Measurements from ENCODE around the gene NOS1AP. TPM values are rescaled to one million over a fixed set of nuclear protein-coding genes. Genes with fewer than 3 reads are reported as not detected.

NOS1AP gene
- polyA plus RNA-seq, 4 donors: 0.89 to 2.1 (median 1.7) TPM

DNA sequence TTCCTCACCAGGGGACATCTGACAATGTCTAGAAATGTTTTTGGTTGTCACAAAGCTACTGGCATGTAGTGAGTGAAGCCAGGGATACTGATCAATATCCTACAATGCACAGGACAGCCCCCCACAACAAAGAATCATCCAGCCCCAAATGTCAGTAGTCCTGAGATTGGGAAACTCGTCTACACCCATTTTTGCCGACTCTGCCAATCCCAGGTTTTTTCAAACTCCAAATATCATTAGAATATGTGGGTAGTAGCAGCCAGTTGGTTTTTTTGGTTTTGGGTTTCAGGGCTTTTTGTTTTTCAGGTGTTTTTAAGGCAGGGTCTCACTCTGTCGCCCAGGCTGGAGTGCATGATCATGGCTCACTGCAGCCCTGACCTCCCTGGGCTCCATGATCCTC, 301.2 kb downstream of the NOS1AP start:
- Histone ChIP-seq H3K36me3 (ENCODE audit: control insufficient read depth in 3 of 3, insufficient read depth in 2 of 3, low read depth in 1 of 3, low read length in 3 of 3) (peaks cover 0 to 51% (median 4%) of the 10 kb centered on the region in 3 donors), H3K27ac (ENCODE audit: low read depth in 1 of 3, low read length in 2 of 3) (no peak overlapping the region), H3K27me3 (ENCODE audit: control insufficient read depth in 3 of 3, insufficient read depth in 3 of 3, low read length in 3 of 3) (no peaks in the 10 kb centered on the region), H3K9me3 (ENCODE audit: control insufficient read depth in 2 of 2, insufficient read depth in 1 of 2, low read depth in 1 of 2, low read length in 1 of 2) (no peaks in the 10 kb centered on the region), H3K4me3 (ENCODE audit: low read depth in 1 of 3, low read length in 3 of 3) (no peak overlapping the region), H3K4me1 (ENCODE audit: control insufficient read depth in 3 of 3, insufficient read depth in 2 of 3, low read depth in 1 of 3, low read length in 2 of 3) (peaks cover 0 to 17% (median 6%) of the 10 kb centered on the region in 3 donors)
- FAIRE-seq (no peak), DNase-seq (no peak)
- WGBS, 3 donors: 88 to 99% (median 90%) methylated on average over 3 of the region's 3 CpGs

DNA sequence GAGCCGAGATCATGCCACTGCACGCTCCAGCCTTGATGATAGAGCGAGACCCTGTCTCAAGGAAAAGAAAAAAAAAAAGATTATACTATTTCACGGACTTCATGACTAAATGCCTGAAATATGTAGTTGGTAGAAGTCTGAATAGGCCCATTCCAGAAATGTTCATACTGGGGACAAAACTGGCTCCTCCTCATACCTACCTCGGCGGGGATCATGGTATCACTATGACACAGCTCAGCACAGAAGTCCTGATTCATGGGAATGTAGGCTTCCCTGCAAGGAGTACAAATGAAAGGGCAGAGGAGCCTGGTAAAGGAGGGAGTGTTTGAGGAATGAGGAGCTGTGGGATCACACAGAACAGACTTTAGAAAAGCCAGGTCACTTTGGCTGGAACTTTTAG, 302.1 kb downstream of the NOS1AP start:
- WGBS, 3 donors: 80 to 88% (median 80%) methylated on average over 6 of the region's 6 CpGs
- Histone ChIP-seq H3K36me3 (ENCODE audit: control insufficient read depth in 3 of 3, insufficient read depth in 2 of 3, low read depth in 1 of 3, low read length in 3 of 3) (peaks cover 0 to 51% (median 4%) of the 10 kb centered on the region in 3 donors), H3K27ac (ENCODE audit: low read depth in 1 of 3, low read length in 2 of 3) (no peak overlapping the region), H3K27me3 (ENCODE audit: control insufficient read depth in 3 of 3, insufficient read depth in 3 of 3, low read length in 3 of 3) (no peaks in the 10 kb centered on the region), H3K4me3 (ENCODE audit: low read depth in 1 of 3, low read length in 3 of 3) (no peak overlapping the region), H3K9me3 (ENCODE audit: control insufficient read depth in 2 of 2, insufficient read depth in 1 of 2, low read depth in 1 of 2, low read length in 1 of 2) (no peaks in the 10 kb centered on the region), H3K4me1 (ENCODE audit: control insufficient read depth in 3 of 3, insufficient read depth in 2 of 3, low read depth in 1 of 3, low read length in 2 of 3) (peaks cover 0 to 12% (median 6%) of the 10 kb centered on the region in 3 donors)
- DNase-seq (no peak), FAIRE-seq (no peak)

DNA sequence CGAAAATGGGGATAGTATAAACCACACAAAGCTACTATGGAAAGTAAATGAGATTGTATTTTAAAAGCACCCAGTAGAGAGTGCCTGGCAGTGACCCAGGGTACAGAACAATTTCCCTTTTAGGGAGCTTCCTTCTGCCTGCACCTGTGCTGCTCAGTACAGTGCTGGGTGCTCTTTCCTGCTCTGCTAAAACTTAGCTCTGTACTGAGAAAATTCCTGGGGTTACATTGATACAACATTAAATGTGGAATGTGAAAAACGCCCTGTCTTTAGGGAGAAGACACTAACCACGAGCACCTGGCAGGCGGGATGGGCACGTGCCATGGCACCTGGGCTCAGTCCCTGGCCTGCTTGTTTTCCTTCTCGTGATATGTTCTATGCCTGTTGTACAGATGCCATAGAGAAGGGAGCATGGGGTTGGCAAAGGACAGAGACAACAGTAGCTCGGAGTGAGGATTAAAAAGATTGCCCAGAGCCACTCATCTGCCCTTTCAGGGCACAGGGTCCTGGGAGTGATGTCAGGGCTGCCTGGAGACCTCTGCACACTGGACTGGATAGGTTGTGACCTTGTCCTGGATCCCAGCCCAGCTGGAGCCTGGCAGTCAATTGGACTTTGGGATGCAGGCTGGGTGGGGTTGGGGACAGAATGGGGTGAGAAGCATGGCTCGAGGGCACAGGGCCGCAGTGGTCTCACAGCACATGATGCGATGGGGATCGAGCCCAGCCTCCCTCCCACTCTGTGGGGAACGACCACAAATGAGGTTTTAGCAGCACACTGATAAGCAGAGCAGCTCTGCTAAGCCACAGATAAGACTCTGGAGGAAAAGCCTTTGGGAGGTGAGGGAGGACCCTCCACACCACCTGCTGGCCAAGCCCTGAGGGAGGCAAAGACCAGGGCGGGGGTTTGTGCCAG, 302.9 kb downstream of the NOS1AP start:
- DNase-seq: peak in 1 of 2 donors; percentile 70
- WGBS, 3 donors: 12 to 46% (median 24%) methylated on average over 13 of the region's 13 CpGs

DNA sequence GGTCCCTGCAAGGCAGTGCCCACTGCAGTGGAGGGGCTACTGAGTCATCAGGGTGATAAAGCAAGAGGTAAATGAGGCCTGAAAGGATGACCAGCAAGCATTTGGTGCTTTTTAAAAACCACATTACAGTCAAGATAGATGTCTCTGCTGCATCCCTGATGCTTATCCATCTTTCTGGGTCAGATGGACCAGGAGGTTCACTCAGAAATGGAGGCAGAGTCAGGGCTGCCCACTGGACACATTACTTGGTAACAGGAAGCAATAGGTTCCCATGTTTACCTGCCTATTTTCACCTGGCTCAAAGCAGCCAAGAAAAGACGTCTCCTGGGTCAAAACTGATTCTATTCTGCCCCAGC, 303.6 kb downstream of the NOS1AP start:
- H3K4me3 ChIP-seq (ENCODE audit: low read depth in 1 of 3, low read length in 3 of 3): no peak overlapping the region
- DNase-seq (no peak), FAIRE-seq (no peak)
- H3K4me1 ChIP-seq (ENCODE audit: control insufficient read depth in 3 of 3, insufficient read depth in 2 of 3, low read depth in 1 of 3, low read length in 2 of 3): peaks cover 0 to 12% (median 6%) of the 10 kb centered on the region in 3 donors
- no peaks in the 10 kb centered on the region for H3K27me3 ChIP-seq (ENCODE audit: control insufficient read depth in 3 of 3, insufficient read depth in 3 of 3, low read length in 3 of 3)
- H3K27ac ChIP-seq (ENCODE audit: low read depth in 1 of 3, low read length in 2 of 3): no peak overlapping the region
- no peaks in the 10 kb centered on the region for H3K9me3 ChIP-seq (ENCODE audit: control insufficient read depth in 2 of 2, insufficient read depth in 1 of 2, low read depth in 1 of 2, low read length in 1 of 2)
- peaks cover 0 to 37% (median 0%) of the 10 kb centered on the region in 3 donors for H3K36me3 ChIP-seq (ENCODE audit: control insufficient read depth in 3 of 3, insufficient read depth in 2 of 3, low read depth in 1 of 3, low read length in 3 of 3)
- WGBS, 3 donors: 25 to 66% (median 46%) methylated on average over 1 of the region's 1 CpG

More for the DNA sequence above, 302.9 kb downstream of the NOS1AP start:
- H3K4me3 ChIP-seq (ENCODE audit: low read depth in 1 of 3, low read length in 3 of 3): no peak overlapping the region
- peak overlapping the region in 1 of 3 donors; percentile 17 for H3K27ac ChIP-seq (ENCODE audit: low read depth in 1 of 3, low read length in 2 of 3)
- peaks cover 0 to 43% (median 1%) of the 10 kb centered on the region in 3 donors for H3K36me3 ChIP-seq (ENCODE audit: control insufficient read depth in 3 of 3, insufficient read depth in 2 of 3, low read depth in 1 of 3, low read length in 3 of 3)
- no peaks in the 10 kb centered on the region for H3K9me3 ChIP-seq (ENCODE audit: control insufficient read depth in 2 of 2, insufficient read depth in 1 of 2, low read depth in 1 of 2, low read length in 1 of 2)
- no peaks in the 10 kb centered on the region for H3K27me3 ChIP-seq (ENCODE audit: control insufficient read depth in 3 of 3, insufficient read depth in 3 of 3, low read length in 3 of 3)
- no peak for FAIRE-seq
- peaks cover 0 to 12% (median 6%) of the 10 kb centered on the region in 3 donors for H3K4me1 ChIP-seq (ENCODE audit: control insufficient read depth in 3 of 3, insufficient read depth in 2 of 3, low read depth in 1 of 3, low read length in 2 of 3)

DNA sequence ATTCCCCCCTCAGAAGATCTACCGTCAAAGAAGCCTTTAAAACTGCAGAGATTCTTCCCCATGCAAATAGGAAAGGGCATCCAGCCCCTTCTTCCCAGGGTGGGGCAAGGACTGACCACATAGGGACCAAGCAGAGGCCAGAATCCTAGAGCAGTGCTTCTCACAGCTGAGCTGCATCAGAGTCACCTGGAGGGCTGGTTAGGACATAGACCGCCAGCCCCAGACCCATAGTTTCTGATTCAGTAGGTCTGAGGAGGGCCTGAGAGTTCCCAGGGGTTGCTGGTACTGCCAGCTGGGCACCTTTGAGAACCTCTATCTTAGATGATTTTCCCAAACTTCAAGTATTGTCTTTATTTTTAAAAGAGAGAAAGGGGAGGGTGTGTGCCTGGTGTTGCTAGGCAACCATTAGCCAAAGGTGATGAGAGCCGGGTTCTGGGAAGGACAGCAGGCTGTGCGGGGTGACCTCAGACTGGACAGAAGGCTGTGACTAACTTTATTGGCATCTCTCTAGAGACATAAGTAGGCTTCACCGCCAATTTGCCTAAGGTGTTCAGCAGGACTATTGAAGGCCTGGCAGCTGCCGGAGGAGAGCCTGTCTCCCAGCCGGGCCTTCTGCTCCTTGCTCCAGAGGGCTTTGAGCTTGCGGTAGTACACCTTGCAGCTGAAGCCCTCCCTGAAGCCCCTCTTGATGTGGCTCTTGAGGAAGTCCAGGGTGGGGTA, 304.2 kb downstream of the NOS1AP start:
- no peak overlapping the region for H3K27ac ChIP-seq (ENCODE audit: low read depth in 1 of 3, low read length in 2 of 3)
- peaks cover 0 to 35% (median 0%) of the 10 kb centered on the region in 3 donors for H3K36me3 ChIP-seq (ENCODE audit: control insufficient read depth in 3 of 3, insufficient read depth in 2 of 3, low read depth in 1 of 3, low read length in 3 of 3)
- 89 to 94% (median 92%) methylated on average over 8 of the region's 8 CpGs for WGBS, 3 donors
- H3K4me3 ChIP-seq (ENCODE audit: low read depth in 1 of 3, low read length in 3 of 3): no peak overlapping the region
- no peaks in the 10 kb centered on the region for H3K27me3 ChIP-seq (ENCODE audit: control insufficient read depth in 3 of 3, insufficient read depth in 3 of 3, low read length in 3 of 3)
- no peaks in the 10 kb centered on the region for H3K9me3 ChIP-seq (ENCODE audit: control insufficient read depth in 2 of 2, insufficient read depth in 1 of 2, low read depth in 1 of 2, low read length in 1 of 2)
- H3K4me1 ChIP-seq (ENCODE audit: control insufficient read depth in 3 of 3, insufficient read depth in 2 of 3, low read depth in 1 of 3, low read length in 2 of 3): peaks cover 0 to 12% (median 6%) of the 10 kb centered on the region in 3 donors
- FAIRE-seq: no peak
- no peak for DNase-seq

DNA sequence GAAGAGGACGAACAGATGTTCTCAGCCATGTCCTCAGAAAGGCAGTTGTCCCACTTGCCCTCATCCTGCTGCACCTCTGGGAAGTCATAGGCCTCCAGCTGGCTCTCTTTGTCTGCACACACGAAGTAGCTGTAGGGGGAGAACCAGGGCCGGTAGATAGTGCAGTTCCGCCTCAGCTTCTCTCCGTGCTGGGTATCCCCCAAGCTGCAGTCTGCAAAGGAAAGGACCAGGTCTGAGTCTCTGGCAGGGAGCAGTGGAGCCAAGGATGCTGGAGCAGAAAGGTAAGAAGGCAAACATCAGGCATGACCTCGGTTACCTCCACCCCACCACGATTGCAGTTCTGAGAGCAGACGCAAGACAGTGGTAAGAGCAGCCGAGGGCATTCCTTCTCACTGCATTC, 304.9 kb downstream of the NOS1AP start:
- H3K36me3 ChIP-seq (ENCODE audit: control insufficient read depth in 3 of 3, insufficient read depth in 2 of 3, low read depth in 1 of 3, low read length in 3 of 3): peaks cover 0 to 33% (median 0%) of the 10 kb centered on the region in 3 donors
- FAIRE-seq: no peak

DNA sequence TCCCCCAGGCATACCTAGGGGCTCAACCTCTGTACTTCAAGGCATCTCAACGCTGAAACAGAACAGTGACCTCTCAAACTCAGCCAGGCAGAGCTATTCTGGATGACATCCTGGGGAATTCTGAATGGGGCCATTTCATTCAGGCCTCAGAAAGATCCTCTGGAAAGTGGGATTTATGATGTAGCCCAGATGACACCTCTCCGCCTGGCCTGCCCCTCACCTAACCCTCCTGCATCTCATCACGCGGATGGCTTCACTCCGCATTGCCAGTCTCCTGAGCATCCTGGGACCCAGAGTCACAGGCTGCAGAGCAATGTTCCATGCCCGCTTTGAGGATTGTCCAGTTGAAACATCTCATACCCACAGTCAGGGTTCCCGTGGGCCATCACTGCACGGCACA, 306.0 kb downstream of the NOS1AP start:
- peaks cover 0 to 32% (median 0%) of the 10 kb centered on the region in 3 donors for H3K36me3 ChIP-seq (ENCODE audit: control insufficient read depth in 3 of 3, insufficient read depth in 2 of 3, low read depth in 1 of 3, low read length in 3 of 3)
- DNase-seq (no peak), FAIRE-seq (no peak)
- no peak overlapping the region for H3K4me3 ChIP-seq (ENCODE audit: low read depth in 1 of 3, low read length in 3 of 3)
- peaks cover 0 to 14% (median 9%) of the 10 kb centered on the region in 3 donors for H3K4me1 ChIP-seq (ENCODE audit: control insufficient read depth in 3 of 3, insufficient read depth in 2 of 3, low read depth in 1 of 3, low read length in 2 of 3)
- 82 to 87% (median 87%) methylated on average over 8 of the region's 8 CpGs for WGBS, 3 donors
- H3K27ac ChIP-seq (ENCODE audit: low read depth in 1 of 3, low read length in 2 of 3): no peak overlapping the region
- no peaks in the 10 kb centered on the region for H3K27me3 ChIP-seq (ENCODE audit: control insufficient read depth in 3 of 3, insufficient read depth in 3 of 3, low read length in 3 of 3)
- H3K9me3 ChIP-seq (ENCODE audit: control insufficient read depth in 2 of 2, insufficient read depth in 1 of 2, low read depth in 1 of 2, low read length in 1 of 2): no peaks in the 10 kb centered on the region

More for the DNA sequence above, 304.9 kb downstream of the NOS1AP start:
- Histone ChIP-seq H3K4me3 (ENCODE audit: low read depth in 1 of 3, low read length in 3 of 3) (no peak overlapping the region), H3K9me3 (ENCODE audit: control insufficient read depth in 2 of 2, insufficient read depth in 1 of 2, low read depth in 1 of 2, low read length in 1 of 2) (no peaks in the 10 kb centered on the region), H3K27me3 (ENCODE audit: control insufficient read depth in 3 of 3, insufficient read depth in 3 of 3, low read length in 3 of 3) (no peaks in the 10 kb centered on the region), H3K4me1 (ENCODE audit: control insufficient read depth in 3 of 3, insufficient read depth in 2 of 3, low read depth in 1 of 3, low read length in 2 of 3) (peaks cover 0 to 12% (median 6%) of the 10 kb centered on the region in 3 donors), H3K27ac (ENCODE audit: low read depth in 1 of 3, low read length in 2 of 3) (no peak overlapping the region)
- DNase-seq: no peak
- WGBS, 3 donors: 89 to 92% (median 90%) methylated on average over 9 of the region's 9 CpGs

DNA sequence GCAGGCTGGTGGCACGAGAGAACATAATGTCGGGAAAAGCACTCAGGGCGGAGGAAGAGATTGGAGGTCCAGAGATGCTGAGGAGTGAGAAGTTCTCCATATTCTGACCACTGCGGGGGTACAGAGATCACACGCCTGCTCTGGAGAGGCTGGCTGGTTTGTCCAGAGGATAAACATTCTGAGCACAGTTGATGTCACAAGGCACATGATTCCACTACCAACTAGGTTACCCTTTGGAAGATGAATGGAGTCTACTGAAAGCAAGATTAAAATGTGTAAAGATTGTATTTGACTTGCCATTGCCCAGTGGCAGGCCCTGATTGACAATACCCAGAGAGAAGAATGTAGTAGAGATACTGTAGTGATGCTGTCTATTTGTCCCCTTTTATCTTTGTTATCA, 307.2 kb downstream of the NOS1AP start, which contains the start of gene SPATA46:
SPATA46 (minus strand) TSS at position 164 of the 400 bp plus-strand sequence; CDS start at position 100, 64 bp downstream.
- H3K27me3 ChIP-seq (ENCODE audit: control insufficient read depth in 3 of 3, insufficient read depth in 3 of 3, low read length in 3 of 3): no peaks in the 10 kb centered on the region
- no peak for FAIRE-seq
- 91 to 98% (median 96%) methylated on average over 5 of the region's 5 CpGs for WGBS, 3 donors
- H3K9me3 ChIP-seq (ENCODE audit: control insufficient read depth in 2 of 2, insufficient read depth in 1 of 2, low read depth in 1 of 2, low read length in 1 of 2): peaks cover 0 to 6% of the 10 kb centered on the region in 2 donors
- no peak within 1 kb of the TSS for H3K4me3 ChIP-seq (ENCODE audit: low read depth in 1 of 3, low read length in 3 of 3)
- H3K27ac ChIP-seq (ENCODE audit: low read depth in 1 of 3, low read length in 2 of 3): no peak within 1 kb of the TSS
- peaks cover 0 to 24% (median 16%) of the 10 kb centered on the region in 3 donors for H3K4me1 ChIP-seq (ENCODE audit: control insufficient read depth in 3 of 3, insufficient read depth in 2 of 3, low read depth in 1 of 3, low read length in 2 of 3)
- no peak for DNase-seq
- peaks cover 0 to 27% (median 0%) of the 10 kb centered on the region in 3 donors for H3K36me3 ChIP-seq (ENCODE audit: control insufficient read depth in 3 of 3, insufficient read depth in 2 of 3, low read depth in 1 of 3, low read length in 3 of 3)
